GM23338 (cell line): ENCODE measurements around the gene MCC. TPM values are rescaled to one million over a fixed set of nuclear protein-coding genes. Genes with fewer than 3 reads are reported as not detected.

Experiments used
- ATAC-seq: fragments of 200-7000 bp; cut with Tn5 transposase; 3 replicates; pipeline ENCODE4 v1.9.1; 2020
- DNase-seq: peaks from one replicate; pipeline ENCODE4 v3.0.0-alpha.2; 2015; ENCODE audit warnings: low spot score
- H2AFZ ChIP-seq: fragments of 200-600 bp; sonication (generic); 2 replicates; pipeline ENCODE4 v1.8.0; 2016; ENCODE audit warnings: antibody characterized with exemption, mild to moderate bottlenecking, moderate library complexity
- H3F3A ChIP-seq: fragments of 200-600 bp; sonication (generic); replicated peaks from 2 replicates; pipeline ENCODE4 v1.8.0; 2017; ENCODE audit warnings: antibody characterized with exemption, mixed run types, low read depth
- H3K27ac ChIP-seq: fragments of 200-600 bp; sonication (generic); 2 replicates; pipeline ENCODE4 v1.6.1; 2016; ENCODE audit warnings: low read depth
- H3K27me3 ChIP-seq: fragments of 200-600 bp; sonication (generic); 2 replicates; pipeline ENCODE4 v1.8.0; 2016; ENCODE audit warnings: mild to moderate bottlenecking, mixed run types, moderate library complexity; ENCODE audit not compliant: insufficient read depth
- H3K36me3 ChIP-seq: fragments of 200-600 bp; sonication (generic); 2 replicates; pipeline ENCODE4 v1.8.0; 2016; ENCODE audit warnings: mild to moderate bottlenecking; ENCODE audit not compliant: insufficient read depth
- H3K4me1 ChIP-seq: fragments of 200-600 bp; sonication (generic); 2 replicates; pipeline ENCODE4 v1.8.0; 2016; ENCODE audit warnings: mild to moderate bottlenecking, moderate library complexity; ENCODE audit not compliant: insufficient read depth
- H3K4me2 ChIP-seq: fragments of 200-600 bp; sonication (generic); 2 replicates; pipeline ENCODE4 v1.7.1; 2017; ENCODE audit warnings: mixed run types
- H3K4me3 ChIP-seq: fragments of 200-600 bp; sonication (generic); 2 replicates; pipeline ENCODE4 v1.6.1; 2016; ENCODE audit warnings: mixed run types
- H3K79me2 ChIP-seq: fragments of 200-600 bp; sonication (generic); replicated peaks from 2 replicates; pipeline ENCODE4 v1.8.0; 2017; ENCODE audit warnings: mild to moderate bottlenecking; ENCODE audit not compliant: insufficient read depth
- H3K9me2 ChIP-seq: fragments of 200-600 bp; sonication (generic); 2 replicates; pipeline ENCODE4 v1.8.0; 2017; ENCODE audit not compliant: insufficient read depth
- H4K20me1 ChIP-seq: fragments of 200-600 bp; sonication (generic); replicated peaks from 2 replicates; pipeline ENCODE4 v1.8.0; 2017; ENCODE audit warnings: mild to moderate bottlenecking; ENCODE audit not compliant: insufficient read depth
- H3K27ac Mint-ChIP-seq: 2 replicates; pipeline ENCODE4 v1.8.0; 2020; ENCODE audit warnings: inconsistent platforms, mild to moderate bottlenecking, moderate library complexity, mixed read lengths
- H3K27me3 Mint-ChIP-seq: 3 replicates; pipeline ENCODE4 v1.8.0; 2022; ENCODE audit warnings: low read depth, mild to moderate bottlenecking, moderate library complexity, mixed read lengths, inconsistent platforms; ENCODE audit not compliant: insufficient read depth, poor library complexity
- H3K36me3 Mint-ChIP-seq: 3 replicates; pipeline ENCODE4 v1.8.0; 2021; ENCODE audit warnings: low read depth, mild to moderate bottlenecking, inconsistent platforms, moderate library complexity, mixed read lengths
- H3K4me1 Mint-ChIP-seq: 3 replicates; pipeline ENCODE4 v1.8.0; 2020; ENCODE audit warnings: mild to moderate bottlenecking, inconsistent platforms, mixed read lengths
- H3K4me3 Mint-ChIP-seq: 3 replicates; pipeline ENCODE4 v1.8.0; 2021; ENCODE audit warnings: moderate library complexity, mild to moderate bottlenecking, inconsistent platforms, mixed read lengths
- H3K9me3 Mint-ChIP-seq: 3 replicates; pipeline ENCODE4 v1.8.0; 2020; ENCODE audit warnings: moderate library complexity, mild to moderate bottlenecking, inconsistent platforms, mixed read lengths
- ETS1 ChIP-seq: IDR thresholded peaks from 2 replicates; pipeline ENCODE4 v1.6.1; 2016; ENCODE audit warnings: antibody characterized with exemption
- EZH2 ChIP-seq: fragments of 200-600 bp; sonication (generic); IDR thresholded peaks from one replicate; pipeline ENCODE4 v1.8.0; 2017; ENCODE audit warnings: antibody characterized with exemption, mild to moderate bottlenecking, low read depth; ENCODE audit not compliant: unreplicated experiment
- NANOG ChIP-seq: IDR thresholded peaks from 2 replicates; pipeline ENCODE4 v1.6.1; 2016; ENCODE audit warnings: antibody characterized with exemption, borderline replicate concordance
- POLR2AphosphoS5 ChIP-seq: IDR thresholded peaks from 2 replicates; pipeline ENCODE4 v1.6.1; 2016; ENCODE audit warnings: antibody characterized with exemption, low read depth
- ZNF114 ChIP-seq: fragments of 250-450 bp; sonication (Bioruptor Pico); IDR thresholded peaks from 2 replicates; pipeline ENCODE4 v1.5.0; 2020; ENCODE audit warnings: mild to moderate bottlenecking, moderate library complexity
- ZNF331 ChIP-seq: fragments of 250-450 bp; sonication (Bioruptor Pico); IDR thresholded peaks from 2 replicates; pipeline ENCODE4 v1.5.0; 2020; ENCODE audit warnings: low read depth, mild to moderate bottlenecking, moderate library complexity
- ZNF462 ChIP-seq: fragments of 250-450 bp; sonication (Bioruptor Pico); IDR thresholded peaks from 2 replicates; pipeline ENCODE4 v1.5.0; 2020; ENCODE audit warnings: mild to moderate bottlenecking, moderate library complexity
- polyA plus RNA-seq: library from polyadenylated mRNA; unstranded; fragments of >200 nt; fragmentation: Nextera tagmentation; extraction: Ambion mirVana; gene quantifications from 2 replicates; pipeline ENCODE4 v1.2.1, GENCODE V29; 2016
- total RNA-seq: library from RNA; depleted of rRNA; stranded (reverse); fragments of >200 nt; shearing (Covaris generic); gene quantifications from 2 replicates; pipeline ENCODE4 v1.2.3, GENCODE V29; 2014

MCC gene
- total and polyA plus RNA-seq, 2 experiments from 2014 or later: 3.8 to 10.1 TPM

- Mint-ChIP-seq H3K4me1 (peaks cover 40% of the 10 kb centered on the region), H3K27ac (no peak overlapping the region), H3K36me3 (no peaks in the 10 kb centered on the region), H3K27me3 (peaks cover 3% of the 10 kb centered on the region), H3K4me3 (no peak overlapping the region), H3K9me3 (no peaks in the 10 kb centered on the region)
- DNase-seq (no peak), ATAC-seq (no peak)
- Histone ChIP-seq H3K79me2 (no peaks in the 10 kb centered on the region), H3K9me2 (no peaks in the 10 kb centered on the region), H3K4me1 (peaks cover 30% of the 10 kb centered on the region), H3K4me2 (no peak overlapping the region), H2AFZ (no peak overlapping the region), H3F3A (no peaks in the 10 kb centered on the region), H3K27ac (no peak overlapping the region), H4K20me1 (no peaks in the 10 kb centered on the region), H3K4me3 (no peak overlapping the region), H3K36me3 (no peaks in the 10 kb centered on the region), H3K27me3 (no peaks in the 10 kb centered on the region)
- TF ChIP-seq ZNF462 (CRISPR knock-in tag) (no peak), ZNF331 (CRISPR knock-in tag) (no peak), POLR2AphosphoS5 (no peak), ETS1 (no peak), EZH2 (no peak), ZNF114 (CRISPR knock-in tag) (no peak), NANOG (no peak)
These were observed 248.2 kb downstream of the MCC start for GRCh38 chr5:113240032-113240431.
